G401.6 (cell line): ENCODE measurements around the gene LCE6A.

Experiments used
- FAIRE-seq: peaks from 2 replicates; lab custom pipeline; 2012; peaks lifted over from hg19 to GRCh38; lab: Jason Lieb, UNC

LCE6A gene, protein sequence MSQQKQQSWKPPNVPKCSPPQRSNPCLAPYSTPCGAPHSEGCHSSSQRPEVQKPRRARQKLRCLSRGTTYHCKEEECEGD

DNA sequence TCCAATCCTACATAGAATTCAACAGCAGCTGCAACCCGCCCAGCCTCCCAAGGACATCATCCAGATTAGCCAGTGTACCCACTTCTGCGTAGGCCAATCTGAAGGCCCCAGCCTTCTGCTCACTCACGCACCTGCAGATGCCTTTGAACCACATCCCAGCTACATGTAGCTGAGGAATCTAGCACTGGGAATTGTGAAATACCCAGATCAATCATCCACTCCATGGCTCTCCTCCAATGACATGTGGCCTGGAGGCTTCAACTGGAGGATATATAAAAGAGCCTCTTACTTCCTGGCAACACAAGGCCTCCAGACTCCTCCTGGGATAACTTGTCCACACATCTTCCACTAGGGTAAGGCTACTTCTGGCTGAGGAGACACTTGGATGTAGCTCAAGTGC is at the start of gene LCE6A:
TSS of gene LCE6A (plus strand) at position 301 of the 400 bp plus-strand sequence. CDS start 665 bp downstream, outside the sequence.
- no peak for FAIRE-seq

DNA sequence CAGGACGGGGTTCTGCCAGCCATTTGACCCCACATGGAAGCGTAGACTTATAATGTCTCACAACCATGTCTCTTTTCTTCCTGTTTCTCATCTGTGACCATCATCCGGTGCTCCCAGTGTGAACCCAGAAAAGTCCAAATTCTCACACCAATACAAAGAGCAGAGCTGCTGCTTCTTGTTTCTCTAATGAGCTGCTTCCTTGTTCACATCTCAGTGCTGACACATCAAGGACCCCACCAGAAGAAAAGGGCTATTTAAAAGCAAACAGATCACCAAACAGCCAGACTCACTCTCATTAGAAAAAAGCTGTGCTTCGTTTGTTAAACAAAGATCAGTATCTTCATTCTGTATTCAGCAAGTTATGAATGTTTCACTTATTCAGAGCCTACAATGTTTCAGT is 47.0 kb upstream of the LCE6A start:
- no peak for FAIRE-seq

DNA sequence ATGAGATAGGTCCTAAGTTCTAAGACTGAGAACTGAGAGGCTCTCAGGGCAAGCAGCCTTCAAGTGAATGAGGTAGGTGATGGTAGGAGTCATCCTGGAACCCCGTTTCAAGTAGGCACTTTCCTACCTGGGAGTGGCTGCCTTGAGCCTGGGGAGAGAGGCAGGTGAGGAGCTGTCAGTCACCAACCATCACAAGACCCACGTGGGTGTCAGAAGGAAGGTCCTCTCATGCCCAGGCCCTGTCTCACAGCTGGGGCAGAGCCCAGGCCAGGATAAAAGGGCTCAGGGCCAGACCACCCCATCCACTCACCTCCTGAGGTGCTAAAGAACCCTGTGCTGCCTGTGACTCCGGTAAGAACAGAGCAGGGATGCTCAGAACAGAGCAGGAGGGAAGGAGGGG is 46.2 kb upstream of the LCE6A start, which contains the start of gene LCE1D:
TSS of gene LCE1D (plus strand) at position 301 of the 400 bp plus-strand sequence. CDS start 1,074 bp downstream, outside the sequence.
- no peak for FAIRE-seq

DNA sequence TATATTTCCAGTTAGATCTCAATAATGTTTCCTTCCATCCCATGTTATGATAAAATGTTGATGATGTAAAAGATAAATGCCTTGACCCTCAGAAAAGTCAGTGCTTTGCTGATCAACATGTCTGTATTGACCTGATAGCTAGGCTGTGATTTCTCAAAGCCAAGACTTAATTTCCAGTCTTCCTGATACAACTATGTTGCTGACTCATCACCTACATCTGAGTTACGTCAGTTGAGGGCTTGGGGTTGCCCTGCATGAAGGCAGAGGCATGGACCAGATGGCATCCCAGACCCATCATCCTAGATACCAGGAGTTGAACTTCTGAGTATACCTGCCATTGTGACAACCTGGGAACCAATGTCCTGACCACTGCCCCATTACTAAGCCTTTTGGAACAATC is 41.3 kb upstream of the LCE6A start:
- FAIRE-seq: no peak

DNA sequence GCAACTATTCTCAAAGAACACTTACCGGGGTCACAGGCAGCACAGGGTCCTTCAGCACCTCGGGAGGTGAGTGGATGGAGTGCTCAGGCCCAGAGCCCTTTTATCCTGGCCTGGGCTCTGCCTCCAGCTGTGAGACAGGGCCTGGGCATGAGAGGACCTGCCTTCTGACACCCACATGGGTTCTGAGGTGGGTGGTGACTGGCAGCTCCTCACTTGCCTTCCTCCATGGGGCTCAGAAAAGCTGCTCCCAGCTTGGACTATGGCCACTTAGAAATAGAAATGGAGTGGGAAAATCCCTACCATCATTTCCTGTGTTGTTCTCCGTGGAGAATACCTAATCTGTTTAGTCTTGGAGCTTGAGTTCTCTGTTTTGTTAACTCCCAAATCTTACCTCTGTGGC is 36.1 kb upstream of the LCE6A start, which contains the start of gene LCE1C:
TSS of gene LCE1C (minus strand) at position 76 of the 400 bp plus-strand sequence. CDS start 1,173 bp downstream, outside the sequence.
- no peak for FAIRE-seq

DNA sequence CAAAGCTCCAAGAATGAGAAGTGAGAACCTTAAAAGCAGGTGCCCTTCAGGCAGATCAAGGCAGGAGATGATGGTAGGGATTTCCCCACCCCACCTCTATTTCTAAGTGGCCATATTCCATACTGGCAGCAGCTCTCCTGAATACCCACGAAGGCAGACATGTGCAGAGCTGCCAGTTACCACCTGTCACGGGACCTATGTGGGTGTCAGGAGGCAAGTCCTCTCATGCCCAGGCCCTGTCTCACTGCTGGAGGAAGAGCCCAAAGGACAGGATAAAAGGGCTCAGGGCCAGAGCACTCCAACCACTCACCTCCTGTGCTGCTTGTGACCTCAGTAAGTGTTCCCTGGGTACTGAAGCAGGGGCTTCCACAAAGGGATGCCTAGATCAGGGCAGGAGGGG is 31.6 kb upstream of the LCE6A start:
- FAIRE-seq: no peak

DNA sequence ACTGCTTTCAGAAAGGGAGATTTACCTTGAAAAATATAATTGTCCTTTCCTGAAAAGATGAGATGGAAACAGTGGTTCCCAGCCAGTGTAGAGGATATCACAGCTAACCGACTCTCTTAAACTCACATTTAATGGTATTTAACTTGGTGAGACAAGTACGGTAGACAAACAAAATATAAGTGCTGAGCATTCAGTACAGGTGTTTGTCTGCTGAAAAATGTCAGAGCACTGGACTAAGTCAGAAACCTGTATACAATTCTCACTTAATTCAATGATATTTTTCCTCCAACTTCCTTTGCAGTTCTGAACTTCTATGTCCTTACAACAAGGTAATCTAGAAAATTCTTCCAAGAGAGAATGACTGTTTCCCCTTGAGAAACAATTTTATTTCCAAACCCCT is 31.0 kb upstream of the LCE6A start, which contains the start of gene LCE1B:
TSS of gene LCE1B (plus strand) at position 301 of the 400 bp plus-strand sequence. CDS start 476 bp downstream, outside the sequence.
- no peak for FAIRE-seq

DNA sequence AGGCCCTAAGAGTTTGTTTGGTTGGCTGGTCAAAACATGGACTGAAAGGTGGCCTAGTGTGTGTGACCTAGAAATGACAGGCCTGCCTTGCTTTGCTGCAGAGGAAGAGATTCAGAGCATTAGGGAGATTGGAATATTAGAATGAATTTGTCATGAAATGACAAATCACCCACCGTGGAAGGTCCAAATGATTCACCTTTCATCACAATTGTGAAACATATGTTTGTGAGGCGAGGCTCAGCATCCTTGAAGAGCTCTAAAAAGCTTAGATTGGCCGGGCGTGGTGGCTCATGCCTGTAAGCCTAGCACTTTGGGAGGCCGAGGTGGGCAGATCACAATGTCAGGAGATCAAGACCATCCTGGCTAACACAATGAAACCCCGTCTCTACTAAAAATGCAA is 25.3 kb upstream of the LCE6A start:
- FAIRE-seq: no peak

DNA sequence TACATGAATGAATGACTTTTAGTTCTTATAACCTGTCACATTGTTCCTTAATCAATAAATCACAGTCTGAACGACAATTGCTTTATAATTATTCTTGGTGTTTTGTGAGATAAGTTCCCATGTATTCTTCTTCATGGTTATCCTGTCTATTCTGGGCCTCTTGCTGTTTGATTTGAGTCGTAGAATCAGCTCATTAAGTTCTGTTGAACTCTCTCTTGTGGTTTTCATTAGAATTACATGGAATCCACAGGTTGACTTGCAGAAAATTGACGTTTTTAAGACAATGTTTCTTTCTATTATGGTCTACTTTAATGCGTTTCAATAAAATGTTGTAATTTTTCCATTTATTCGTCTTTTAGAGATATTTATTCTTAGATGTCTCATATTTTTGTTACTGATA is 19.4 kb upstream of the LCE6A start:
- FAIRE-seq: no peak

DNA sequence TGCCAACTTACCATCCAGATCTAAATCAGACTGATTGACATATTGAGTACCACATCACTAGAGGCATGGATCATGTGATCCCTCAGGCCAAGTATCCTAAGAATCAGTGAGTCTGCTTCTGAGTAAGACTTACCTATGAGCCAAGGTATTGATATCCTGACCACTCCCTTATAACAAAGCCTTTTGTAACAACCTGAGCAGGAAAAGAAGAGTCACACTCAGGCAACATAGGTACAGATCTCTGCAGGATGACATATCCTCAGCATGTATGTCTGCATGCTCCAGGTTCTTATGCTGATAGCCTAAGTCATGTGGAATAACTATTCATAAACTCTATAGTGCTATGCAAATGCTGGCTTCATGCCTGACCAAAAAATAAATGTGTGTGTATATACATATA is 17.7 kb upstream of the LCE6A start:
- no peak for FAIRE-seq

DNA sequence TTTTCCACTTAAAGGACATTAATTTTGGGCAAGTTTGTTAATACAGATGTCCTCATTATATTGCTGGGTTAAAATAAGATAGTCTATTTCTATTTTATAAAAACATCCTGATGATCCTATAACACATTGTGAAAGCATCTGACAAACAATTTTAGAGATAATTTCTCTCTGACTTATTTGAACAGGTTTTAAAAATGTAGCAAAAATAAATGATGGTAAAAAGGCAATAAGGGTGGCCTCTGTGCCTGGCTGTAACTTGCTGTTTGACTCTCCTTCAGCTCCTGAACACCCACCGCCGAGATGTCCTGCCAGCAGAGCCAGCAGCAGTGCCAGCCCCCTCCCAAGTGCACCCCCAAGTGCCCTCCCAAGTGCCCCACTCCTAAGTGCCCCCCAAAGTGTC is 15.5 kb upstream of the LCE6A start, which contains the start of gene LCE1A:
TSS of gene LCE1A (plus strand) at position 301 of the 400 bp plus-strand sequence. CDS start at position 301, 0 bp downstream.
- no peak for FAIRE-seq

DNA sequence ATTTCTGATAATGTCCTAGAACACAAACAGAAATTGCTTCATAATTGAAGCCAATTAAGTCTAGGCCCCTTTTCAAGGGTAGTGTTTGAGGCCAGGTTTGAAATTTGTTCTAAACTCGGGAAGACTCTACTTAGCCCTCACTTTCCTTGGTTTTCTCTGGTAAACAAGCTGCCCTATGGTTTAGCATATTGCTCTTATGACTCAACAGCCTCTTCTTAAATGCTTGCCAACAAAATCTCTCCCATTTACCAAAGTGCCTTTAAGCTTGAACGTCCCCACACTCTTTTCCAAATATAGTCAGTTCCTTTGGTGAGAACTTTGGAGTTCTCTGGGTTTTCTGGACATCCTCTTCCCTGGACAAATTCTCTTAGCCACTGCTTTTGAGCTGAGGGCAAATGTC is 5.8 kb upstream of the LCE6A start:
- FAIRE-seq: no peak

DNA sequence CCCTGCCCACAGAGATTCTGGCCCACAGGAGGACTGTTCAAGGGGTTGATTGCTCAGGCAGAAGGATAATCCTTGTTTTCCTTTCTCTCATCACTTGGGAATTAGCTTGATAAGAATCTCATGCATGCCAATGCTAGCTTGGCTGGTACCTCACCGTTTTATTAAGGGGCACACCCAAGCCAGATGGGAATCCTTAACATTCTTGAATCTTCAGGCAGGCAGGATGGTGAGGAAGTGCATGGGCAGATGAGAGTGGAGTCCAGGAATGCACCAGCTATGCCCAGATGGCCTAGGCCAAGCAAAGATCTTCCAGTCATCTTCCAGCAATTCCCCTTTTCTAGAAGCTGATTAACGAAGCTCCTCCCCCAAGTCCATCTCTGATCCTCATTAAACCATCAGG is 13.0 kb downstream of the LCE6A start:
- FAIRE-seq: no peak

DNA sequence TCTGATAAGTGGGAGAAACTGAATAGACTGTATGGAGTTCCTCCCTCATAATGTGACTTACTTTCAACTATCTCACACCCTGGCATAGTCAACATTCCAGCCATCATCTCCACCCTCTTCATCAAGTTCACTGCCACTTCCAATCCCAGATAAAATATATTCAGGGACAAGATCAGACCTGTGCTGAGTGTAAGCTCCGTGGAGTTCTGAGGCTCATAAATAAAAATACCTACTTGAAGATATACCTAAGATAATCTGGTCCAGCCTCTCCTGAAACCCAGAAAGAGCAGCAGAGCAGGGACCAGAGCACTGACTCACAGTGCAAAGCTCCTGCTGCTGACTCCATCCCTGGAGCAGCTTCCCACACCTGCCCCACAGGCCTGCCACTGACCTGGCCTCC is 15.4 kb downstream of the LCE6A start:
- no peak for FAIRE-seq

DNA sequence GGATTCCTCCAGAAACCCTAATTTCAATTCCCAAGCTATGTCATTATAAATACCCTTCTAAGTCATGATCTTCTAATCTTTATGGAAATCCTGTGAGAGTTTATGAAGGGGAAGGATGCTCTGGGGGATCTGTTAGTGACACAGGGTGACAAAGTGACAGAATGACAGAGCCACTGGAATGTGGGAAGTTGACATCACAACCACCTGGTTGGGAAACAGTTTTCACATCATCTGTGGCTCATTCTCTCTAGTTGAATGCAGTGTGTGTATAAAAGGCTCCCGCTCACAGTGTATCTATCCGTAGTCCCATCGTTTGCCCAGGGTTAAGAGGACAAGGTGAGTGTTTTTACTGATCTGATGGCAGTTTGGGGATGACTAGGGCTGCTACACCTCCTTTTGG is 17.0 kb downstream of the LCE6A start, which contains the start of gene LCE7A:
TSS of gene LCE7A (plus strand) at position 301 of the 400 bp plus-strand sequence. CDS start 702 bp downstream, outside the sequence.
- FAIRE-seq: no peak

DNA sequence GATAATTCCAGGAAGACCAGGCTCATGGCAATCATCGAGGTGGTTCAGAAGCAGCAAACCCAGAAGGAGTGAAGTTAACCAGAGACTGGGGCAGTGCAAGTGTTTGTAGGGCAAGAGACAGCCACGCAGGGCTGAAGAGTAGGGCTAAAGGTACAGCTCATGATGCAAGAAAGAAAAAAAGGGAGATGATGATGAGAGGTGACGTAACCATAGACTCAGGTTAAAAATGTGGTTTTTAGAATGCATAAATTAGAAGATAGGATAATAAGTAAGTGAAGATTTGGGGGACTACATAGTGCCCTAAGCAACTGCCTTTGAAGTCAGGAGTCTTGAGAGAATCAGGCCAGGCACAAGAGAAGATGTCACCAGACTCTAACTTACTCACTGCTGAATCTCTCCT is 17.5 kb downstream of the LCE6A start:
- FAIRE-seq: no peak

DNA sequence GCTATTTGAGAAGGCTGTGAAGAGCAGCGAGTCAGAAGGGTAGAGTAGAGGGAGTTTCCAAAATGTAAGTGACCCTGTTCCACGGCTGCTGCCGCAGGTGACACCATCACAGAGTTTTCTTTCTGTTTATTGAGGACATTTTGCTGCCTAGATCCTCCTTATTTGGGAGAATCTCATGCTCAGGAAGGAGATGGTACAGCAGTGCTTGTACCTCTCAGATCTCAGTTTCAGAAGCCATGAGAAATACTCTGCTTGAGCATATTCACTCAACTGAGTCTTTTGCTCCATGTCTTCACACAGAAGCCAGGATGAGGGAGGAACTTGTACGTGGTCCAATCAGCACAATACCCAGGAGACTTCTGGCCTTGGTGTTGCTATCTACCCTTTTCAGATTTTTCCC is 18.7 kb downstream of the LCE6A start:
- no peak for FAIRE-seq

DNA sequence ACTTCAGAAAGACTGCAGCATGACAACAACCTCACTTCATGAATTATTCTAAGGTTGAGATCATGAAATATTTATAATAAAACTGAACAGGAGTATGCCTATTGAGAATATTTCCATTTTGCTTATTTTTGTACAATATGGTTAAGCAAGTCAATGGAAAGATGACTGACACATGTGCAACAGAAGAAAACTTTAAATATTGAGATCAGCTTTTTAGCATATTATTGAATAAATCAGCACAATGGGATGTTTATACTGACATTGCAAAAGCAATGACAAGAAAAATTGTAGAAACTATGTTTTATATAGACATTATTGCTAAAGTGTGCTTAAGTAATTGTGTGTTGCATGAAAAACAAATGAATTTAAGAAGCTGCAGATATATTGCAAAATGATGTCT is 21.8 kb downstream of the LCE6A start:
- no peak for FAIRE-seq

DNA sequence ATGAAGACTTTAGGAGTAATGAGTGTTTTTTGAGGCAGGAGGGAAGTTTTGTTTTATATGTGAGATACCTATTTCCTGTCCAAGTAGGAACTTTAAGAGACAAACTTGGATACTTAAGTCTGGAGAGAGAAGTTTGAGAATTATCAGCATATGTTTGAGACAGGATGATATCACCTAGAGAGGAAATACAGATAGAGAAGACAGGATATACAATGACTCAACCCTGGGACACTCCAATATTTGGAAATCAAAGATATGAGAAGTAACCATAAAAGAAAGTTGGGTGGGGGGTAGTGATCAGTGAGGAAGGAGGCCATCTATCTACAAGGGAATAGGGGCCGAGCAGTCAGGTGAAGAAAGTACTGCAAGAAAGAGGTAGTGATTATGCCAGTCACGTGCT is 23.7 kb downstream of the LCE6A start:
- no peak for FAIRE-seq

DNA sequence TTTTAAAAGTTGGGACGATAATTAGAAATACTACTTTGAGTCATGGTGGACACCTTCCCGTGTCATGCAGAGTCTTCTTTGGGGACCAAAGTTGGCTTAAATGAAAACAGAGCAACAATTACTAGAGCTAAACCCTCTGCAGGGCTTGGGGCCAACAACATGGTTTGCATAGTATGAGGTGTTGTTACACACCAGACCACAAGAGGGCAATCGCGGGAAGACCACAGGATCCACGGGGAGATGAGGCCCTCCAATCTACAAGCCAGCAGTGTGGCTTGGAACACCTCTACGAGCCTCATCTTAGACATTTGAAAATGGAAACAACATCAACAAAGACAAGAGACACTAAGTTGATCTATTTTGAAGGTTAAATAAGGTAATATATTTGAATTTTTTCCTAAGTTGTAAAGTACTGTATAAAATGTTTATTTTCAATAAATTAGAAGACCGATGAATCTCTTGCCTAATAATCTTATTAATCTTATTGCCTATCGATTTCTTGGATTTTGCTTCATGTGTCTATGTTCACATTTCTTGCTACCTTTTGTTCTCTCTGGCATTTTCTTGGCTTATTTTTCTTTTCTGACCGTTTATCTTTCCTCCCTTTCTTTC is 27.3 kb downstream of the LCE6A start:
- peak; percentile 81 for FAIRE-seq

DNA sequence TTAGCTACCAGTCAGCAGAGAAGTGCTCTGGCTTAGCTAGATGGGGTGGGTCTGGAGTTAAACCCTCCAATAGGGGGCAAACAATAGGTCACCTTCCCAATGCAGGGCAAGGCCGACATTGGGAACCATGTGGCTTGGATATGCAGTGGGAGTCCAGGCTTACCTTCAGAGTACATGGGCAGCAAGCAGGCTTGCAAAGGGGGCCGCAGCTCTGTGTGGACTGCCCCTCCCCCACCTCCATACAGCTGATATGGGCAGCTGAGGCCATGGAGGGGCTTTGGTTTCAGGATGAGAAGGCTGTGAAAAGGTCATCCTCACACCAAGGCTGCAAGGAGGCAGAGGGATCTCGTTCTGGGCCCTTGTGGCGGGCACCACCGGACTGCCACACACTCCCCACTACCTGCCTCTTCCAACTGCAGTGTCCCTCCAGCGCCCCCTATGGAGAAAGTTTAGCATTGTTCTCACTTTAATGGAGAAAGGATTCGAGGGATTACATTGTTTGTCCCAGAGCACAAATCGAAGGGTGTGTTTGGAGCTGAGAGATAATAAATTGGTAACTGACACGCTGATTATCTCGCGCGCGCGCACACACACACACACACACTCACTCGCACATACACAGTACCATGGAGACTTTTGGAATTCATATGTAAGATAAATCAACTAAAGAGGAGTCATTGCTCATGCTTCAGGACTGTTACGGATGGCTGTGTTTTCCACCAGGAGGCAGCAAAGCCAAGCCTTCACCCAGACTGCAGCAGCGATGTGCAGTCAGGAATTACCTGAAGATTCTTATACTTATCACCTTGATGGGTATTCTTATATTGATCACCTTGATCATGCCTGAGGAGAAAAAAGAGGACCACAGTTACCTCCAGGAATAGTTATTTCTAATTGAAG is 28.4 kb downstream of the LCE6A start:
- FAIRE-seq: no peak

DNA sequence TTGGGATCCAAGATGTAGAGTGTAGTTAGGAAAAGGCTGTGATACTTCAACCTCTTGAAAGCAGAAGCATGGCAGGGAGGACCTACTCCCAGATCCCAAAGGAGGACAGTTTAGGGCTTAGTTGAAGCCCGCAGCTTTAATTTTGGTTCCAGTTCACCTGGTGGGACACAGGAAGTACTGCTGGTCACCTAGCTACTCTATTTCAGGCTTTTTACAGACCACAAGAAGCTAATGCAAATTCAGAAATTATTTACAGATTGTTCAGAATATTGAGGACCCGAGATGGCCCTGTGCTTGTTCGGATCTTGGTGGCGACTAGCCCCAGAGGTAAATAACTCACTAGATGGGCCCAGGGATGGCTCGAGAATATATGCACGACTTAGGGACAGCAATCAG is 29.1 kb downstream of the LCE6A start:
- no peak for FAIRE-seq

DNA sequence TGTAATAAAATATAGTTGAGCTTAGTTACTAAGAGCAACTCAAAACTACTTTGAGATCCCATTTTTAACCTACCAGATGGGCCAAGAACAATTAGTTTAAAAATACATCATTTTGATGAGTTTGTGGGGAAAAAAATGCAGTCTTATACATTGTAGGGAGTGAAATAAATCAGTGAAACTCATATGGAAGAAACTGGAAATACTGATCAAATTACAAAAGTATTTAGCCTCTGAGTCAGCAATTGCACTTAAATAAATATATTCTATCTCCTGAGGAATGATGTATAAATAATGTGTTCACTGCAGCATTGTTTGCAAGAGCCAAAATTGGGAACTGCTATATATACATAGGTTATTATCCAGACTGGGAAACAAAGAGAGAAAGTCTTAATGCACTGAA is 30.8 kb downstream of the LCE6A start:
- FAIRE-seq: no peak
